H1 (cell line): Measurements from ENCODE around the gene SPEM1. TPM values are rescaled to one million over a fixed set of nuclear protein-coding genes. Genes with fewer than 3 reads are reported as not detected.
A peak's percentile ranks its signal among the peaks of the same experiment; 100 is the strongest.

Experiments used
- CTCF ChIA-PET: fragments of 300-600 bp; sonication (Branson Sonifier 250); formaldehyde crosslinking; loops from one replicate; lab custom pipeline; 2021; ENCODE audit not compliant: partially characterized antibody; lab: Charles Lee
- POLR2A ChIA-PET: fragments of 300-600 bp; sonication (Branson Sonifier 250); formaldehyde crosslinking; loops from one replicate; lab custom pipeline; 2021; ENCODE audit warnings: inconsistent platforms; ENCODE audit not compliant: partially characterized antibody; lab: Charles Lee
- DNase-seq, 2 experiments: peaks; one replicate each; pipeline versions ENCODE4 v3.0.0 to v3.0.0-alpha.2; 2010 to 2022; ENCODE audit warnings: low spot score in 2 of 2, low read depth in 1 of 2, mixed read lengths in 1 of 2
- FAIRE-seq: peaks from 2 replicates; lab custom pipeline; 2011; peaks lifted over from hg19 to GRCh38; lab: Jason Lieb, UNC
- H2AFZ ChIP-seq: 2 replicates; pipeline ENCODE4 v1.8.1; 2012; ENCODE audit warnings: low read length, inconsistent platforms
- H2AK5ac ChIP-seq: 2 replicates; pipeline ENCODE4 v1.6.1; 2013; ENCODE audit warnings: low read depth, low read length
- H2BK120ac ChIP-seq: replicated peaks from 2 replicates; pipeline ENCODE3; 2013; ENCODE audit warnings: low read depth, low read length, inconsistent platforms
- H2BK12ac ChIP-seq: 2 replicates; pipeline ENCODE4 v1.6.1; 2013; ENCODE audit warnings: low read depth, low read length
- H2BK15ac ChIP-seq: 2 replicates; pipeline ENCODE4 v1.6.1; 2013; ENCODE audit warnings: low read length
- H2BK20ac ChIP-seq: 2 replicates; pipeline ENCODE4 v1.6.1; 2013; ENCODE audit warnings: low read length
- H2BK5ac ChIP-seq: 2 replicates; pipeline ENCODE4 v1.6.1; 2013; ENCODE audit warnings: low read depth, low read length
- H3K14ac ChIP-seq: 2 replicates; pipeline ENCODE4 v1.6.1; 2013; ENCODE audit warnings: inconsistent platforms; ENCODE audit not compliant: insufficient read length
- H3K18ac ChIP-seq: 2 replicates; pipeline ENCODE4 v1.6.1; 2013; ENCODE audit warnings: low read length; ENCODE audit errors: extremely low read depth
- H3K23ac ChIP-seq: 2 replicates; pipeline ENCODE4 v1.6.1; 2013; ENCODE audit warnings: inconsistent platforms; ENCODE audit not compliant: insufficient read length
- H3K23me2 ChIP-seq: 2 replicates; pipeline ENCODE4 v1.6.1; 2013; ENCODE audit warnings: low read depth, low read length
- H3K27ac ChIP-seq: 2 replicates; pipeline ENCODE4 v1.6.1; 2011; ENCODE audit warnings: low read depth, low read length, inconsistent platforms
- H3K27me3 ChIP-seq, 4 experiments: replicated peaks in 1 of 4; 1 replicate in 1 of 4; 2 replicates in 3 of 4; pipeline versions ENCODE4 v1.6.1 to v1.8.1; 2011 to 2013; ENCODE audit warnings: low read length in 3 of 4, mild to moderate bottlenecking in 3 of 4, inconsistent platforms in 2 of 4, mixed read lengths in 2 of 4, moderate library complexity in 1 of 4; ENCODE audit not compliant: control insufficient read depth in 3 of 4, insufficient read depth in 3 of 4; ENCODE audit errors: extremely low read depth in 1 of 4
- H3K36me3 ChIP-seq, 4 experiments: 2 replicates each; pipeline versions ENCODE4 v1.6.1 to v1.8.1; 2011 to 2013; ENCODE audit warnings: mild to moderate bottlenecking in 4 of 4, low read length in 3 of 4, moderate library complexity in 2 of 4, control low read depth in 1 of 4, inconsistent platforms in 1 of 4; ENCODE audit not compliant: insufficient read depth in 4 of 4, control insufficient read depth in 2 of 4
- H3K4ac ChIP-seq: replicated peaks from 2 replicates; pipeline ENCODE3; 2013; ENCODE audit warnings: low read length, low read depth, mixed read lengths, inconsistent platforms; ENCODE audit not compliant: insufficient read length
- H3K4me1 ChIP-seq, 4 experiments: replicated peaks in 1 of 4; 1 replicate in 1 of 4; 2 replicates in 3 of 4; pipeline versions ENCODE4 v1.6.1 to v1.8.1; 2011 to 2013; ENCODE audit warnings: low read length in 3 of 4, inconsistent platforms in 2 of 4, mixed read lengths in 1 of 4; ENCODE audit not compliant: insufficient read depth in 4 of 4, control insufficient read depth in 3 of 4
- H3K4me2 ChIP-seq, 2 experiments: 2 replicates each; pipeline versions ENCODE4 v1.6.1 to v1.8.1; 2011 to 2013; ENCODE audit warnings: low read depth in 2 of 2, low read length in 2 of 2, control low read depth in 1 of 2, inconsistent platforms in 1 of 2, mild to moderate bottlenecking in 1 of 2; ENCODE audit not compliant: insufficient read depth in 1 of 2
- H3K4me3 ChIP-seq, 4 experiments: fragments of 200-600, 300-600 bp in 1 of 4; sonication (generic), shearing (Covaris generic), sonication (Bioruptor Twin) in 1 of 4; 2 replicates each; pipeline versions ENCODE4 v1.5.1 to v1.8.1; 2011 to 2016; ENCODE audit warnings: low read length in 4 of 4, low read depth in 3 of 4, control low read depth in 2 of 4, inconsistent platforms in 2 of 4, mild to moderate bottlenecking in 2 of 4, mixed read lengths in 1 of 4, moderate library complexity in 1 of 4; ENCODE audit not compliant: insufficient read depth in 2 of 4; ENCODE audit errors: extremely low read depth in 1 of 4
- H3K56ac ChIP-seq: replicated peaks from 2 replicates; pipeline ENCODE3; 2013; ENCODE audit warnings: low read depth, mild to moderate bottlenecking, mixed read lengths, low read length, inconsistent platforms; ENCODE audit not compliant: insufficient read length
- H3K79me1 ChIP-seq: 2 replicates; pipeline ENCODE4 v1.6.1; 2013; ENCODE audit warnings: low read depth, low read length, control low read depth
- H3K79me2 ChIP-seq, 2 experiments: 2 replicates each; pipeline versions ENCODE4 v1.6.1 to v1.8.1; 2012 to 2013; ENCODE audit warnings: low read length in 2 of 2, mild to moderate bottlenecking in 2 of 2, inconsistent platforms in 1 of 2; ENCODE audit not compliant: insufficient read depth in 2 of 2, control insufficient read depth in 1 of 2
- H3K9ac ChIP-seq, 4 experiments: replicated peaks in 1 of 4; 1 replicate in 1 of 4; 2 replicates in 3 of 4; pipeline versions ENCODE4 v1.6.1 to v1.8.1; 2011 to 2013; ENCODE audit warnings: low read depth in 3 of 4, low read length in 3 of 4, control low read depth in 2 of 4, mild to moderate bottlenecking in 2 of 4, moderate library complexity in 2 of 4, inconsistent platforms in 1 of 4; ENCODE audit errors: extremely low read depth in 1 of 4
- H3K9me3 ChIP-seq, 2 experiments: 2 replicates each; pipeline versions ENCODE4 v1.6.1 to v1.8.1; 2012 to 2013; ENCODE audit warnings: mild to moderate bottlenecking in 2 of 2, moderate library complexity in 2 of 2, control low read depth in 1 of 2, inconsistent platforms in 1 of 2, low read depth in 1 of 2, low read length in 1 of 2, mixed read lengths in 1 of 2; ENCODE audit not compliant: insufficient read depth in 2 of 2
- H4K20me1 ChIP-seq, 2 experiments: replicated peaks in 1 of 2; 2 replicates each; pipeline versions ENCODE3 to v1.8.1; 2011 to 2013; ENCODE audit warnings: inconsistent platforms in 2 of 2, low read length in 2 of 2, mild to moderate bottlenecking in 1 of 2; ENCODE audit not compliant: insufficient read depth in 2 of 2, control insufficient read depth in 1 of 2
- H4K5ac ChIP-seq: 2 replicates; pipeline ENCODE4 v1.6.1; 2013; ENCODE audit warnings: low read length, low read depth, mixed read lengths, inconsistent platforms; ENCODE audit not compliant: insufficient read length
- H4K8ac ChIP-seq: 2 replicates; pipeline ENCODE4 v1.8.0; 2013; ENCODE audit warnings: mild to moderate bottlenecking, moderate library complexity, low read length, inconsistent platforms; ENCODE audit not compliant: insufficient read depth; ENCODE audit errors: extremely low read depth
- H4K91ac ChIP-seq: replicated peaks from 2 replicates; pipeline ENCODE3; 2013; ENCODE audit warnings: low read length, mixed read lengths, inconsistent platforms; ENCODE audit not compliant: insufficient read length
- BACH1 ChIP-seq: IDR thresholded peaks from 2 replicates; pipeline ENCODE4 v1.6.1; 2012; ENCODE audit warnings: low read length, improper control_type of control experiment
- CREB1 ChIP-seq: IDR thresholded peaks from 2 replicates; pipeline ENCODE4 v1.6.1; 2012; ENCODE audit warnings: inconsistent platforms
- EP300 ChIP-seq, 2 experiments: IDR thresholded peaks; 1 replicate in 1 of 2; 2 replicates in 1 of 2; pipeline ENCODE4 v1.6.1; 2011 to 2012; ENCODE audit warnings: low read depth in 2 of 2, low read length in 2 of 2, mild to moderate bottlenecking in 2 of 2, borderline replicate concordance in 1 of 2, inconsistent platforms in 1 of 2, moderate library complexity in 1 of 2
- FOSL1 ChIP-seq: IDR thresholded peaks from 2 replicates; pipeline ENCODE4 v1.6.1; 2011; ENCODE audit warnings: mild to moderate bottlenecking, low read depth, low read length, moderate library complexity; ENCODE audit not compliant: insufficient read depth
- GABPA ChIP-seq: IDR thresholded peaks from 2 replicates; pipeline ENCODE4 v1.6.1; 2011; ENCODE audit warnings: mild to moderate bottlenecking, low read length, moderate library complexity, borderline replicate concordance; ENCODE audit not compliant: insufficient read depth
- GTF2F1 ChIP-seq: IDR thresholded peaks from 2 replicates; pipeline ENCODE4 v1.6.1; 2012; ENCODE audit warnings: low read depth, low read length, improper control_type of control experiment, borderline replicate concordance
- JUND ChIP-seq: IDR thresholded peaks from 2 replicates; pipeline ENCODE4 v1.6.1; 2011; ENCODE audit warnings: mild to moderate bottlenecking, improper control_type of control experiment, low read length
- MAFK ChIP-seq: IDR thresholded peaks from 2 replicates; pipeline ENCODE4 v1.6.1; 2012; ENCODE audit warnings: low read depth, mild to moderate bottlenecking, improper control_type of control experiment, low read length
- NRF1 ChIP-seq: IDR thresholded peaks from 2 replicates; pipeline ENCODE4 v1.6.1; 2011; ENCODE audit warnings: mild to moderate bottlenecking, low read depth, low read length, improper control_type of control experiment
- PHF8 ChIP-seq: fragments of 200-600 bp; sonication (generic); conservative IDR thresholded peaks from 2 replicates; pipeline ENCODE4 v1.7.1; 2012; ENCODE audit warnings: low read depth, mild to moderate bottlenecking, inconsistent platforms, low read length, moderate library complexity
- SP4 ChIP-seq: IDR thresholded peaks from 2 replicates; pipeline ENCODE4 v1.6.1; 2012; ENCODE audit warnings: low read length, inconsistent platforms
- TEAD4 ChIP-seq: IDR thresholded peaks from 2 replicates; pipeline ENCODE4 v1.6.1; 2012; ENCODE audit warnings: low read depth, low read length, inconsistent platforms, mixed read lengths
- WGBS, 2 experiments: shearing (Covaris generic) in 1 of 2; methylation state at CpG; one replicate each; pipeline versions ENCODE4 v1.1.6 to v1.1.7; 2013 to 2015; ENCODE audit warnings: low lambda C conversion rate in 2 of 2, mixed read lengths in 2 of 2, inconsistent platforms in 1 of 2, low coverage in 1 of 2, missing lambda C conversion rate in 1 of 2; ENCODE audit not compliant: insufficient replicate concordance in 2 of 2, insufficient coverage in 1 of 2, insufficient read length in 1 of 2; ENCODE audit errors: extremely low coverage in 1 of 2, missing lambda C conversion rate in 1 of 2; 5-methylcytosine and 5-hydroxymethylcytosine counted together
- polyA plus RNA-seq, 7 experiments: library from polyadenylated mRNA; depleted of rRNA in 3 of 7; stranded (reverse) in 5 of 7; unstranded in 2 of 7; fragments of >200 nt in 5 of 7; fragments of 200-250 nt in 2 of 7; gene quantifications; 1 replicate in 5 of 7; 2 replicates in 1 of 7; 4 replicates in 1 of 7; pipeline versions ENCODE4 v1.2.1 to v1.2.3, GENCODE V29; 2011 to 2013; ENCODE audit warnings: missing spikeins in 2 of 7, mixed read lengths in 2 of 7
- total RNA-seq: library from RNA; stranded (reverse); fragmentation: NEBNext Ultra II Directional; extraction: Animal tissue kit (Norgen Biotek cat#: 25700); gene quantifications from 2 replicates; pipeline ENCODE4 v1.2.1, GENCODE V29; 2021

The SPEM1 gene
- total and polyA plus RNA-seq, 2 of the 8 experiments (the other 6 are each of a cell fraction or from before 2014, with no cell fraction given) = not detected

- Histone ChIP-seq H3K14ac (no peak overlapping the region), H4K8ac (no peak overlapping the region), H4K20me1 (no peaks in the 10 kb centered on the region), H3K9me3 (no peaks in the 10 kb centered on the region), H3K79me1 (no peaks in the 10 kb centered on the region), H3K4ac (no peak overlapping the region), H3K23ac (no peak overlapping the region), H2BK20ac (no peak overlapping the region), H3K18ac (0 out of 2 replicates have a peak overlapping the region, but pooled peaks have one; percentile 68), H3K9ac (no peak overlapping the region), H4K91ac (no peak overlapping the region), H3K27me3 (no peaks in the 10 kb centered on the region), H2BK120ac (no peak overlapping the region), H2BK15ac (0 out of 2 replicates have a peak overlapping the region, but pooled peaks have one; percentile 29), H4K5ac (no peak overlapping the region), H3K23me2 (no peaks in the 10 kb centered on the region), H3K79me2 (no peaks in the 10 kb centered on the region), H2AK5ac (no peak overlapping the region), H2AFZ (no peak overlapping the region), H3K4me3 (no peak overlapping the region), H3K4me1 (peaks cover 2 to 13% (median 7%) of the 10 kb centered on the region in 4 experiments), H2BK12ac (no peak overlapping the region), H3K36me3 (peaks cover 0 to 2% (median 0%) of the 10 kb centered on the region in 4 experiments; a peak in 3 of 8 replicates), H3K4me2 (peak overlapping the region; percentile 21; a peak in 1 of 4 replicates), H3K56ac (no peak overlapping the region), H2BK5ac (no peak overlapping the region; the same call in 1 of the 2 replicates), H3K27ac (no peak overlapping the region)
- peak in 1 of 2 experiments; percentile 74 for DNase-seq
- ChIA-PET CTCF (interaction anchor here (1.0 to 2.1 kb wide), 7 partner anchors 15 to 100 kb away, joined by 3 to 7 read pairs (median 5); partner anchors contain the start of gene ZBTB4), POLR2A (interaction anchor here (0.6 to 13.8 kb wide), 13 partner anchors 9 to 196 kb away, joined by 3 to 200 read pairs (median 4); partner anchors contain the start of genes CHRNB1, MPDU1, POLR2A and SLC35G6)
- TF ChIP-seq EP300 (IDR thresholded peaks at IDR 0.05; ENCODE audit: borderline replicate concordance in 1 of 2, low read depth in 2 of 2, low read length in 2 of 2) (peak in 1 of 2 experiments; percentile 80; a peak in 1 of 3 replicates), TEAD4 (no peak), PHF8 (no peak), GABPA (no peak), MAFK (no peak), GTF2F1 (no peak), CREB1 (no peak), NRF1 (no peak), SP4 (no peak), BACH1 (no peak), FOSL1 (no peak), JUND (peak; percentile 31; the same call in 1 of the 2 replicates)
- peak; percentile 72 for FAIRE-seq
- 77% methylated on average over 7 of the region's 7 CpGs; no CpG with 5 or more reads in 1 of the 2 experiments for WGBS, 2 experiments
Observed at GRCh38 chr17:7460850-7461660, 40.9 kb downstream of the SPEM1 start.
